Spleen (tissue), 7 donors: ENCODE results near the gene CTF1.

ENCODE experiments used
- CTCF ChIP-seq, 11 experiments: fragments of 200-600 bp in 7 of 11; fragments of 450-650 bp in 4 of 11; sonication (generic) in 4 of 11; IDR thresholded peaks in 8 of 11; conservative IDR thresholded peaks in 3 of 11; 1 replicate in 7 of 11; 2 replicates in 4 of 11; pipeline versions ENCODE4 v1.4.0 to v1.8.0; 2016 to 2021; ENCODE audit warnings: antibody characterized with exemption in 11 of 11, inconsistent platforms in 4 of 11, mild to moderate bottlenecking in 1 of 11
- POLR2A ChIP-seq, 3 donors: fragments of 450-650 bp; IDR thresholded peaks; one replicate each; pipeline ENCODE4 v1.5.1; 2017; ENCODE audit warnings: antibody characterized with exemption in 3 of 3, mild to moderate bottlenecking in 1 of 3
- donor health status: DM: no; HTN: no; CAD: no; lungs with moderate emphysema.
- donor health status: DM: no; HTN: no; CAD: no.
- donor health status: DM: no; HTN: no; CAD: no.

- TF ChIP-seq CTCF (IDR thresholded peaks at IDR 0.05 in 8 of 11, conservative IDR thresholded peaks at IDR 0.05 in 3 of 11) (no peak), POLR2A (IDR thresholded peaks at IDR 0.05) (no peak)
These were observed 56.7 kb downstream of the CTF1 start for GRCh38 chr16:30953111-30953510.
